ENCODE data around the gene PARVG. TPM values are rescaled to one million over a fixed set of nuclear protein-coding genes. Genes with fewer than 3 reads are reported as not detected.

PARVG gene
- total RNA-seq, 1 experiment from 2014 or later: 1.3 TPM

DNA sequence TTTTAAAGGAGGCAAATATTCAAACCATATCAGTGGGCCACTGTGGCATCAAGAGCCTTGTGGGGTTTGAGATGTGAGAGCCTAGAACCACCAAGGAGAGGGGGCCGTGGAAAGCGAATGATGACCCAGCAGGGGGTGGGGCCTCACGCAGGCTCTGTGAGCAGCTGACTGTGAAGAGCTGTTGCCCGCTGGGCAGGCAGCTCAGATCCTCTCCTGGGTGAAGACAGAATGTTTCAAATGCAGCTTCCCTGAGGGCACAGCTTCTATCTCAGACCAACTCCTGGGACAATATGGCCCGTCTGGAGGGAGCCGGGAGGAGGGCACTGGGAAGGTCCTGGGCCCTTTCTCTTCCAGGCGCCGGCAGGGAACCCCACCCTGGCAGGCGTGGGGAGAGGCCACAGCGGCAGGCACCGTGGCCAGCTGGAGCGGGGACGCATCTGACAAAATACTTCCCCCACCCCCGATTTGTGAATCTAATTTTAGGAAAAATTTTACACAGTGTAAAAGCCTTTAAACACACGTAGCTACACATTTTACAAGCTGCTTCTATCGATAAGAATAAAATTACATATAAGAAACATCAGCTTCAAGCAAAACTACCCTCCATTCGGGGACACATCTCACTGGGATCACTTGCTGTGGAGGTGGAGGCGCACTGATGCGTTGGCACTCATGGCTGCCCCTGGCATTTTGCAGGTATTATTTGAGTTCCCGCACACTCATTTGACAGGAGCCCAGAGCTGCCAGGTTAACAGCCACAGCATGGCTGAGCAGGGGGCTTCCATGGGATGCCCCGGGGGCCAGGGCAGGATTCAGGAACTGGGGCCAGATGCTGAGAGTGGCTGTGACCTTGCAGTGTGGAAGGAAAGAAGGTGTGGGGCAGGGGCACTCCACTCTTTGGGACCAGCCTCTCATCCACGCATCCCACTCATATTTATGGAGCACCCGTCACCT lies 40.3 kb downstream of the PARVG start:
- Histone ChIP-seq H4K5ac (ENCODE audit: insufficient read length, low read depth, low read length) (no peak overlapping the region), H4K8ac (replicated peaks; ENCODE audit: insufficient read length, low read depth, low read length) (no peak overlapping the region), H3K4me1 (ENCODE audit: insufficient read depth, low read length) (no peaks in the 10 kb centered on the region), H3K23me2 (ENCODE audit: insufficient read length, low read depth, low read length, poor library complexity, severe bottlenecking) (no peaks in the 10 kb centered on the region), H2BK20ac (ENCODE audit: low read depth, low read length, poor library complexity, severe bottlenecking) (no peak overlapping the region), H2AFZ (ENCODE audit: low read length) (no peak overlapping the region), H3K18ac (ENCODE audit: insufficient read length, low read depth, low read length) (no peak overlapping the region), H3K56ac (ENCODE audit: insufficient read length, low read depth, low read length) (no peak overlapping the region), H3T11ph (ENCODE audit: low read length) (no peak overlapping the region), H3K9me3 (ENCODE audit: control insufficient read depth, low read depth, low read length) (no peaks in the 10 kb centered on the region), H2AK5ac (ENCODE audit: insufficient read length, low read length) (no peak overlapping the region), H2BK5ac (ENCODE audit: insufficient read length, low read length) (no peak overlapping the region), H3K79me1 (ENCODE audit: insufficient read depth, low read depth, low read length, poor library complexity, severe bottlenecking) (no peaks in the 10 kb centered on the region), H3K4ac (ENCODE audit: low read depth, low read length) (no peak overlapping the region), H4K20me1 (ENCODE audit: control insufficient read depth, insufficient read depth, insufficient read length) (peaks cover 5% of the 10 kb centered on the region), H3K4me2 (ENCODE audit: insufficient read depth, insufficient read length, low read length) (no peak overlapping the region), H4K91ac (ENCODE audit: insufficient read length, low read depth, low read length) (no peak overlapping the region), H3K27me3 (ENCODE audit: insufficient read depth, low read length) (no peaks in the 10 kb centered on the region), H3K79me2 (ENCODE audit: insufficient read depth, low read length) (no peaks in the 10 kb centered on the region), H3K27ac (ENCODE audit: insufficient read length, low read depth, low read length) (no peak overlapping the region), H2BK12ac (ENCODE audit: insufficient read length, low read depth, low read length) (no peak overlapping the region), H2BK120ac (ENCODE audit: low read depth, low read length, poor library complexity, severe bottlenecking) (no peak overlapping the region), H3K9ac (ENCODE audit: extremely low read depth, insufficient read length, low read length) (no peak overlapping the region), H2BK15ac (ENCODE audit: low read depth, low read length) (no peak overlapping the region), H3K23ac (ENCODE audit: insufficient read length, low read depth, low read length) (no peak overlapping the region), H3K14ac (ENCODE audit: insufficient read depth, low read length) (no peak overlapping the region)
- DNase-seq: no peak
- Mint-ChIP-seq H3K4me1 (no peaks in the 10 kb centered on the region), H3K36me3 (ENCODE audit: insufficient read depth in 1 of 3, low read depth in 3 of 3) (peaks cover 0 to 9% (median 0%) of the 10 kb centered on the region in 3 experiments; a peak in 2 of 7 replicates), H3K27ac (no peak overlapping the region), H3K27me3 (ENCODE audit: low read depth) (peaks cover 12% of the 10 kb centered on the region), H3K9me3 (peaks cover 8 to 12% of the 10 kb centered on the region in 2 experiments; a peak in 4 of 5 replicates), H3K4me3 (no peak overlapping the region)
- TF ChIP-seq, protein P1, sequence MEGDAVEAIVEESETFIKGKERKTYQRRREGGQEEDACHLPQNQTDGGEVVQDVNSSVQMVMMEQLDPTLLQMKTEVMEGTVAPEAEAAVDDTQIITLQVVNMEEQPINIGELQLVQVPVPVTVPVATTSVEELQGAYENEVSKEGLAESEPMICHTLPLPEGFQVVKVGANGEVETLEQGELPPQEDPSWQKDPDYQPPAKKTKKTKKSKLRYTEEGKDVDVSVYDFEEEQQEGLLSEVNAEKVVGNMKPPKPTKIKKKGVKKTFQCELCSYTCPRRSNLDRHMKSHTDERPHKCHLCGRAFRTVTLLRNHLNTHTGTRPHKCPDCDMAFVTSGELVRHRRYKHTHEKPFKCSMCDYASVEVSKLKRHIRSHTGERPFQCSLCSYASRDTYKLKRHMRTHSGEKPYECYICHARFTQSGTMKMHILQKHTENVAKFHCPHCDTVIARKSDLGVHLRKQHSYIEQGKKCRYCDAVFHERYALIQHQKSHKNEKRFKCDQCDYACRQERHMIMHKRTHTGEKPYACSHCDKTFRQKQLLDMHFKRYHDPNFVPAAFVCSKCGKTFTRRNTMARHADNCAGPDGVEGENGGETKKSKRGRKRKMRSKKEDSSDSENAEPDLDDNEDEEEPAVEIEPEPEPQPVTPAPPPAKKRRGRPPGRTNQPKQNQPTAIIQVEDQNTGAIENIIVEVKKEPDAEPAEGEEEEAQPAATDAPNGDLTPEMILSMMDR (conservative IDR thresholded peaks at IDR 0.05): no peak
- no CpG with 5 or more reads among the region's 23 CpGs for WGBS (ENCODE audit: extremely low coverage, insufficient read length, low lambda C conversion rate)

Measured in H9 (cell line).